ENCODE results near the gene TRIM44.

DNA sequence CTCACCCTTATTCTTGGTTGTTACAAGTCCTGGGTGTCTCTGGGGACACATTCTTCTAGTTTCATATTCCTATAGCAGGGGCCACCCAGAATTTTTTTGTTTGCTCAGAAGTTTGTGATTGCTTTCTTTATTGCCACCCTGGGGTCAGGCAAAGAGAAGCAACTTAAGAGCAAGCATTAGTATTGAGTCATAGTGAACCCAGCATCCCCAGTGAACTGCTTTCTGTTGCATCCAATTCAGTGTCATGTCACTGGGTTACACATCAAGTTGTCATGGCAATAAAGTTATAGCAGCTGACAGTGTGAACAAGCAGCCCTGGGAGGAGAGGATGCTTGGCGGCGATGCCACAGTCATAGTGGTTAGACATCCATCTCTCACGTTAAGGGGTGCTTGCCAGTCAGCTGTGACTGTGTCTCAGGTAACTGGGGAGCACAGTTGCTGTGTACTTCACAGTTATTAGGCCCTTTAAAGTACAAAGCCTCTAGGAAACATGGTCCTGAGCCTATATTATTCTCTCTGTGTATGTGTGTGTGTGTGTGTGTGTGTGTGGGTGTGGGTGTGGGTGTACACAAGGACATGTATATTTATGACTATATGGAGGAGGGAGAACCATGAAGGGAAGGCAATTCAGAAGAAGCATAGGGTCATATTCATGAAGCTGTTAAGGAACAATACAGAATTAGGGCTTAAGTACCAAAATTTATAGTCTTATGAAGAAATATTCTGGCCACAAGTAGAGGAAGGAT, 52.5 kb downstream of the TRIM44 start:
- TF ChIP-seq, protein P1, sequence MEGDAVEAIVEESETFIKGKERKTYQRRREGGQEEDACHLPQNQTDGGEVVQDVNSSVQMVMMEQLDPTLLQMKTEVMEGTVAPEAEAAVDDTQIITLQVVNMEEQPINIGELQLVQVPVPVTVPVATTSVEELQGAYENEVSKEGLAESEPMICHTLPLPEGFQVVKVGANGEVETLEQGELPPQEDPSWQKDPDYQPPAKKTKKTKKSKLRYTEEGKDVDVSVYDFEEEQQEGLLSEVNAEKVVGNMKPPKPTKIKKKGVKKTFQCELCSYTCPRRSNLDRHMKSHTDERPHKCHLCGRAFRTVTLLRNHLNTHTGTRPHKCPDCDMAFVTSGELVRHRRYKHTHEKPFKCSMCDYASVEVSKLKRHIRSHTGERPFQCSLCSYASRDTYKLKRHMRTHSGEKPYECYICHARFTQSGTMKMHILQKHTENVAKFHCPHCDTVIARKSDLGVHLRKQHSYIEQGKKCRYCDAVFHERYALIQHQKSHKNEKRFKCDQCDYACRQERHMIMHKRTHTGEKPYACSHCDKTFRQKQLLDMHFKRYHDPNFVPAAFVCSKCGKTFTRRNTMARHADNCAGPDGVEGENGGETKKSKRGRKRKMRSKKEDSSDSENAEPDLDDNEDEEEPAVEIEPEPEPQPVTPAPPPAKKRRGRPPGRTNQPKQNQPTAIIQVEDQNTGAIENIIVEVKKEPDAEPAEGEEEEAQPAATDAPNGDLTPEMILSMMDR (optimal IDR thresholded peaks at IDR 0.05 in 1 of 3, IDR thresholded peaks at IDR 0.05 in 1 of 3, conservative IDR thresholded peaks at IDR 0.05 in 1 of 3; ENCODE audit: extremely low read depth in 1 of 3, insufficient read depth in 2 of 3, low read length in 3 of 3): no peak
- no peak for TF ChIP-seq EZH2 (IDR thresholded peaks at IDR 0.05; ENCODE audit: low read length)
